ENCODE results near the gene DNM2.

GRCh38 chr19:10730932-10731331, 13.1 kb downstream of the DNM2 start:
- TF ChIP-seq, protein P1, sequence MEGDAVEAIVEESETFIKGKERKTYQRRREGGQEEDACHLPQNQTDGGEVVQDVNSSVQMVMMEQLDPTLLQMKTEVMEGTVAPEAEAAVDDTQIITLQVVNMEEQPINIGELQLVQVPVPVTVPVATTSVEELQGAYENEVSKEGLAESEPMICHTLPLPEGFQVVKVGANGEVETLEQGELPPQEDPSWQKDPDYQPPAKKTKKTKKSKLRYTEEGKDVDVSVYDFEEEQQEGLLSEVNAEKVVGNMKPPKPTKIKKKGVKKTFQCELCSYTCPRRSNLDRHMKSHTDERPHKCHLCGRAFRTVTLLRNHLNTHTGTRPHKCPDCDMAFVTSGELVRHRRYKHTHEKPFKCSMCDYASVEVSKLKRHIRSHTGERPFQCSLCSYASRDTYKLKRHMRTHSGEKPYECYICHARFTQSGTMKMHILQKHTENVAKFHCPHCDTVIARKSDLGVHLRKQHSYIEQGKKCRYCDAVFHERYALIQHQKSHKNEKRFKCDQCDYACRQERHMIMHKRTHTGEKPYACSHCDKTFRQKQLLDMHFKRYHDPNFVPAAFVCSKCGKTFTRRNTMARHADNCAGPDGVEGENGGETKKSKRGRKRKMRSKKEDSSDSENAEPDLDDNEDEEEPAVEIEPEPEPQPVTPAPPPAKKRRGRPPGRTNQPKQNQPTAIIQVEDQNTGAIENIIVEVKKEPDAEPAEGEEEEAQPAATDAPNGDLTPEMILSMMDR (IDR thresholded peaks at IDR 0.05) = no peak
- TF ChIP-seq ATF1 (CRISPR knock-in tag; IDR thresholded peaks at IDR 0.05) = no peak
- TF ChIP-seq JUN (CRISPR knock-in tag; IDR thresholded peaks at IDR 0.05) = no peak
- no peak for TF ChIP-seq ETV6 (CRISPR knock-in tag; IDR thresholded peaks at IDR 0.05)
- TF ChIP-seq E2F4 (CRISPR knock-in tag; IDR thresholded peaks at IDR 0.05; ENCODE audit: borderline replicate concordance, low read depth) = no peak
- TF ChIP-seq NR2C2 (CRISPR knock-in tag; IDR thresholded peaks at IDR 0.05) = no peak
- no peak for TF ChIP-seq SP1 (CRISPR knock-in tag; conservative IDR thresholded peaks at IDR 0.05)
- TF ChIP-seq MAX (CRISPR knock-in tag; IDR thresholded peaks at IDR 0.05) = no peak
- TF ChIP-seq ZNF263 (CRISPR knock-in tag; IDR thresholded peaks at IDR 0.05; ENCODE audit: low read depth) = no peak
- TF ChIP-seq CREB1 (CRISPR knock-in tag; IDR thresholded peaks at IDR 0.05) = no peak
- TF ChIP-seq ZMAT4 (CRISPR knock-in tag; IDR thresholded peaks at IDR 0.05) = no peak
- TF ChIP-seq GABPB1 (CRISPR knock-in tag; IDR thresholded peaks at IDR 0.05) = no peak
- TF ChIP-seq, protein P2, sequence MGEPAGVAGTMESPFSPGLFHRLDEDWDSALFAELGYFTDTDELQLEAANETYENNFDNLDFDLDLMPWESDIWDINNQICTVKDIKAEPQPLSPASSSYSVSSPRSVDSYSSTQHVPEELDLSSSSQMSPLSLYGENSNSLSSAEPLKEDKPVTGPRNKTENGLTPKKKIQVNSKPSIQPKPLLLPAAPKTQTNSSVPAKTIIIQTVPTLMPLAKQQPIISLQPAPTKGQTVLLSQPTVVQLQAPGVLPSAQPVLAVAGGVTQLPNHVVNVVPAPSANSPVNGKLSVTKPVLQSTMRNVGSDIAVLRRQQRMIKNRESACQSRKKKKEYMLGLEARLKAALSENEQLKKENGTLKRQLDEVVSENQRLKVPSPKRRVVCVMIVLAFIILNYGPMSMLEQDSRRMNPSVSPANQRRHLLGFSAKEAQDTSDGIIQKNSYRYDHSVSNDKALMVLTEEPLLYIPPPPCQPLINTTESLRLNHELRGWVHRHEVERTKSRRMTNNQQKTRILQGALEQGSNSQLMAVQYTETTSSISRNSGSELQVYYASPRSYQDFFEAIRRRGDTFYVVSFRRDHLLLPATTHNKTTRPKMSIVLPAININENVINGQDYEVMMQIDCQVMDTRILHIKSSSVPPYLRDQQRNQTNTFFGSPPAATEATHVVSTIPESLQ (CRISPR knock-in tag; IDR thresholded peaks at IDR 0.05) = no peak
- TF ChIP-seq ATF3 (CRISPR knock-in tag; conservative IDR thresholded peaks at IDR 0.05) = no peak

Measured in WTC11 (cell line).